ENCODE results near the gene NIF3L1.

Gene NIF3L1

GRCh38 chr2:200888704-200889625, at the start of gene NIF3L1, which contains the start of gene PPIL3:
Gene NIF3L1, plus strand, starts transcription at chr2:200889371. Its CDS starts 2,573 bp downstream, at chr2:200891944.
Gene PPIL3, minus strand, starts transcription at chr2:200889077. Its CDS starts 1,462 bp downstream, at chr2:200887615.
- DNase-seq (ENCODE audit: low read depth in 2 of 2), result peak; percentile 93 to 95

- DNase-seq (ENCODE audit: low read depth in 2 of 2), result no peak
Observed at GRCh38 chr2:200839513-200839912, 49.7 kb upstream of the NIF3L1 start.

DNA sequence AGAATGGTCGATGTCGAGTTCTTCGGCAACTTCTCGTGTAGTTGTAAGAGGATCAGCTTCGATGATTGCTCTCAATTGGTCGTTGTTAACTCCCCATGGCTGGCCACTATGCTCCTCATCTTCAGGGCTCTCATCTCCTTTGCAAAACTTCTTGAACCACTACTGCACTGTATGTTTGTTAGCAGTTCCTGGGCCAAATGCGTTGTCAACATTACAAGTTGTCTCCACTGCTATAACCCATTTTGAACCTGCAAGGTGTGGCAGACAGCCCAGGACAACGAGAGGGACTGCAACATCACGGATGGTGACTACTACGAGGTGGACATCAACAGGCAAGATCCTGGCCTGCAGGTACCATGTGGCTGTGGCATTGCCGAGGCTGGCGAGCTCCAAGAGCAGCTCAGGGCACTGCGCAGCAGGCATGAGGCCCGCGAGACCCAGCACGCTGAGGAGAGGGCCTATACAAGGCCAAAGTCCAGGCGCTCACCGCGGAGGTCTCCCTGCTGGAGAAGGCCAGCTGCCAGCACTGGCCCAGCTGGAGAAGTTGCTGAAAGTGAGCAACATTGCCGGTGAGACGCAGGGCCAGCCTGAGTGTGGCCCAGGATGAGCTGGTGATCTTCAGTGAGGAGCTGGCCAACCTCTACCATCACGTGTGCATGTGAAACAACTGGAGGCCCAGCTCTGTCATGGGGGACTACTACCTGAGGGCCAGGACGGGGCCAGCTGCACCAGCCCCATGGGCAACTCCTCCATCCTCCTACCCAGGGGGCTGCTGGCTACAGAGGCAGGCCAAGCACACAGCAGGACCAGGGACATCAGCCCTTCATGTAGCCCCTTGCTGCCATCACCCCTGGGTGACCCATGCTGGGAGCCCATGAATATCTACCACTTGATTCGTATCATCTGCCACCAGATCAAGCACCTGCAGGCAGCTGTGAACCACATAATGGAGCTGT, 44.9 kb upstream of the NIF3L1 start:
- no peak for DNase-seq (ENCODE audit: low read depth in 2 of 2)

DNA sequence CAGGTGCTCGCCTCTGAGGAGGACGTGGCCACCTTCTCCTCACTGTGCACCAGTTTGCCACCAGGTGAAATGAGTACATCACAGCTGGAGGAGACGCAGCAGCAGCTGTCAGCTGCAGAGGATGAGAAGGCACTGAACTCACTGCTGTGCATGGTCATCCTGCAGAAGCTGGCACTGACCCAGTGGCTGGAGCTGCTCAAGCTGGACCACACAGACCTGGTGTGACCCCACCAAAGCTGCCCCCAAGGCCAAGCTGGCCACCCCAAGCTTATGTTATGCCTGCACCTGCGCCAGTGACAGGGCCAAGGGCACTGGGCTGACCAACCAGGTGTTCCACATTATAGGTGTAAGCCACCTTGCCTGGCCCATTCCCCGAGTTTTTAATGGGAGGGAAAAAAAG, 44.0 kb upstream of the NIF3L1 start:
- no peak for DNase-seq (ENCODE audit: low read depth in 2 of 2)

- no peak for DNase-seq (ENCODE audit: low read depth in 2 of 2)
Observed at GRCh38 chr2:200845669-200846325, 43.4 kb upstream of the NIF3L1 start.

DNA sequence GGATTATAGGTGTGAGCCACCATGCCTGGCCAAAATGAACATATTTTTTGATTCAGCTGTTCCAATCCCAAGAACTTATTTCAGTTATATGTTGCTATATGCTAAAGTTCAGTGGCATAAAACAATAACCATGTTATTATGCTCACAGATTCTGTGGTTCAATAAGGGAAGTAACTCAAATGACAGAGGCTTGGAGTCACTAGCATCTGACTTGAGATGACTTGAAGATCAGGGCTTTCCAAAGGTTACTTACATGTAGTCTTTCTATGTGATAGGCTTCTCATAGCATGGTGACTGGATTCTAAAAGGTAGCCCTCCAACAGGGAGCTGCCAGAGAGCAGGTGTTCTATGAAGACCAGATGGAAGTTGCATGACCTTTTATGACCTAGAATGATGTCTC, 41.9 kb upstream of the NIF3L1 start:
- no peak for DNase-seq (ENCODE audit: low read depth in 2 of 2)

- no peak for DNase-seq (ENCODE audit: low read depth in 2 of 2)
Observed at GRCh38 chr2:200847939-200848338, 41.2 kb upstream of the NIF3L1 start.

DNA sequence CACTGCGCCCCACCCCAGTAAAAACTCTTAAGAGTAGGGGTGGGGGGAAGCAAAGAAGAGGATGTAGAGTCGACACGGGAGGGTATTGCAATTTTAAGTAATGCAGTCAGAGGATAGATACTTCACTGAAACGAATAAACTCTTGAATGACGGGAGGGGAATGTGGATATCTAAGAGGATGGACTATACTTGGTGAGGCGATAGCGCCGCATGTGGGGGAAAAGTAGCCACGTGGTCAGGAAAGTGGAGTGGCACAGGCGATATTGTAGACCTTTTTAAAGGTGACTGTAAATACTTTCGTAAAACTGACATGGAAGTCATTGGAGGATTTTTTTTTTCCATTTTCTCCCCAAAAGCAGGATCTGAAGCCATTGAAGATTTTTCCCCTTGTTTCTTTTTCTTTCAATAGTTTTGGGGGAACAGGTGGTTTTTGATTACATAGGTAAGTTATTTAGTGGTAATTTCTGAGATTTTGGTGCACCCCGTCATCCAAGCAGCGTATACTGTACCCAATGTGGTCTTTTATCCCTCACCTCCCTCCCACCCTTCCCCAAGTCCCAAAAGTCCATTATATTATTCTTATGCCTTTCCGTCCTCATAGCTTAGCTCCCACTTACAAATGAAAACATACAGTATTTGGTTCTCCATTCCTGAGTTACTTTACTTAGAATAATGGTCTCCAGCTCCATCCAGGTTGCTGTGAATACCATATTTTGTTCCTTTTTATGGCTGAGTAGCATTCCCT, 38.5 kb upstream of the NIF3L1 start:
- no peak for DNase-seq (ENCODE audit: low read depth in 2 of 2)

- no peak for DNase-seq (ENCODE audit: low read depth in 2 of 2)
Observed at GRCh38 chr2:200851398-200852248, 37.5 kb upstream of the NIF3L1 start.

- no peak for DNase-seq (ENCODE audit: low read depth in 2 of 2)
Observed at GRCh38 chr2:200852605-200853004, 36.6 kb upstream of the NIF3L1 start.

DNA sequence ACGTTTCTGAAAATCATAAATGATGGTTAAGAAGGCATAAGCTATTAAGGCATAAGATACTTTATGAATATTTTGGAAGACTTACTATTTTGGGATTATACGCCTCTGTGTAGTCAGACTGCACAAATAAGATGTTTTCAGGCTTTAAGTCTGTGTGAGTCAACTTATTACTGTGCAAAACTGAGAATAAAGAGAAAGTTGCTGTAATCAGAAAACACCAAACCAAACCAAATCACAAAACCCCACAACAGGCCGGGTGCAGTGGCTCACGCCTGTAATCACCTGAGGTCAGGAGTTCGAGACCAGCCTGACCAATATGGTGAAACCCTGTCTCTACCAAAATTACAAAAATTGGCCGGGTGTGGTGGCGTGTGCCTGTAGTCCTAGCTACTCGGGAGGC, 32.4 kb upstream of the NIF3L1 start:
- no peak for DNase-seq (ENCODE audit: low read depth in 2 of 2)

DNA sequence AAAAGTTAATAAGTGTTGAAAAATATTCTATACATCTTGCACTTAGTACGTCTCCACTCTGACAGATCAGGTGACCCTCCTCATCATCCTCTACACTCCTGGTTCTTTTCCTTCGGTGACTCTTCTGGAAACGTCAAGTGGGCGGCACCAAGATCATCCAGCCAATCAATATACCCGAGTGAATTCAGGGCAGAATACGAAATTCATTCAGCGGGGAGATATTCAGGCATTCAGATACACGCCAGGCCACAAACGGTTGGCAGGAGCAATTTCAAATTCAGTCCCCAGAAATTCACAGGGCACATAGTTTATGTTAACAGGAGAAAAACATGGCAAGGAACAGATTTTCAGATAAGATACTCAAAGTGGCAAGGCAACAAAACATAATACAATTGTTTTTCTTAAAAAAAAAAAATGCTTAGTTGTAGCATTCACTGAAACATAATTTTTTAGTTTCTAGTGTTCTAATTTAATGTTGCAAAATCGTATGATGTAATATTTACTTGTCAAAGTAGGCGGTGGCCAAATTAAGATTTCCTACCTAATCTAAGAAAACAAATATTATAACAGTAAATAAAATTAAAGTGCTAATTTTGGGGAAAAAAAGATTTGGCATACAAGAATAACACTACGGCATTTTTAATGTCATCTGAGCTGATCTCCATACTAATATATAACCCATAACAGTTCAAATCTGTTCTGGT, 28.9 kb upstream of the NIF3L1 start:
- no peak for DNase-seq (ENCODE audit: low read depth in 2 of 2)

DNA sequence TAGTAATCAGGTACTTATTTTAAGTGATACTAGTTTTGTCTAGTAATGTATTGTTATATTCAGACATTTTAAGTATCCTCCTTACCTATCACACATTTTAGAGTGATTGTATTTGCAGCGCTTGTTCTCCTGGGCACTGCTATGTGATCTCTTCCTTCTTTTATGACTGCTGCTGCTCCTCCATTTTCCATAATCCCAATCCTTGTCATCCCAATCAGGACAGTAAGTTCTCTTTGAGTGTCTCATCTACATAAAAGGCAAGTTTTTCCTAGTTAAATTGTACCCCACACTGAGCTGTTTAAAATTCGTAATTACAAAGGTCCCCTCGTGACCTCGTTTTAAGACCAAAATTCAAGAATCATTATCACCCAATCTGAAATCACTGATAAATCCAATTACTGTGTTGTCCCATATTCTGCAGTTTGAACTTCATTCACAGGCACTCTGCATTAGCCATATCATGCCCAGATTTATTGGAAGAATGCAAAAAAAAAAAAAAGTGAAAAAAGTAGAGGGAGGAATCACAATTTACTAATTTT, 27.5 kb upstream of the NIF3L1 start:
- no peak for DNase-seq (ENCODE audit: low read depth in 2 of 2)

GRCh38 chr2:200862532-200863000, 26.6 kb upstream of the NIF3L1 start:
- DNase-seq (ENCODE audit: low read depth in 2 of 2), result peak; percentile 46 to 56

DNA sequence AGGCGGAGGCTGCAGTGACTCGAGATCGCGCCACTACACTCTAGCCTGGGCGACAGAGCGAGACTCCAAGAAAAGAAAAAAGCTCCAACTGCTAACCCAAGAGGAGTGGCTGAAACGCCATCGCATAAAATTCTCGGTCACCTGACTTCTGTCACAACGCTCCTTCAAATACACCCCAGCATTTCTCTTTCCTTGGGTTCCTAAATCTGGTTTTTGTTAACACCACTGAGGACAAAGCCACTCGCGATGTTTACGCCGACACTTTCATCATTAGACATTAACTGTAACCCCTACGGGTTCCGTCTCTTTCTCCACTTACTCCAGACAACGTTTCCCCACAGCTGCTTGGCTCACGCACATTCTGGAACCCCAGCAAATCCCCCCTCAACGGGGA, 25.4 kb upstream of the NIF3L1 start:
- DNase-seq (ENCODE audit: low read depth in 2 of 2), result no peak

- DNase-seq (ENCODE audit: low read depth in 2 of 2), result peak; percentile 92 to 97
Observed at GRCh38 chr2:200864176-200865034, 24.8 kb upstream of the NIF3L1 start, which contains the start of gene CLK1. Gene CLK1, minus strand, starts transcription at chr2:200864658. Its CDS starts 2,796 bp downstream, at chr2:200861862.

DNA sequence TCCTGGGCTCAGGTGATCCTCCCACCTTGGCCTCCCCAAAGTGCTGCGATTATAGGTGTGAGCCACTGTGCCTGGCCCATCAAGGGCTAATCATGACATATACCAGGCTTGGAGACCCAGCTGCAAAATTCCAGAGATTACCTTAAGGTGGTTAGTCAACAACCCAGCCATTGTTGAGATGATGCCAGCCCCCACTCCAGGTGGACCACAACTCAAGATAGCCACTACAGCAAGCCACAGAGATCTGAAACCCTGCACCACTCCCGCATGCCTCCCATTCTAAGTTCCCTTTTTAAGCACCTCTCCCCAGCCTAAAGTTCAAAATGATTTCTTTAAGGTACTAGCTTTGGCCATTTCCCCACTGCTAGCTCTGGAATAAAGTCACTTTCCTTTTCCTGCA, 20.2 kb upstream of the NIF3L1 start:
- no peak for DNase-seq (ENCODE audit: low read depth in 2 of 2)

DNA sequence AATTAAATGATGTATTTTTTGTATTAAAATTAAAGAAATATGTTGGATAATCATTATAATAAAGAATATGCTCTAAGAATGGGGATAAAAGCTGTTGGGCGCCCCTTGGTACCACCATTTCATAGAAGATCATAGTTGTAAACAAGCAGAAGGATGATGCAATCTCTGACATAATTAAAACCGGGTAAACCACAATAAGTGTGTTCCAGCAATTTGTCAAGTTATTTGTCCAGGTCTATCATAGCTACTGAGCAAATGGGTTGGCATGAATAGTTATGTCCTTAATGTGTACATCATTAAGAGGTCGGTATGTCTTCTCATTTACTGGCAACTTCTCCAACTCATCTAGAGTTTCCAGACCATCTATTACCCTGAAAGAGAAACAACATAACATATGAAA, 18.0 kb upstream of the NIF3L1 start:
- DNase-seq (ENCODE audit: low read depth in 2 of 2), result no peak

Data from stimulated activated CD8-positive, alpha-beta memory T cell treated with anti-CD3 and anti-CD28 coated beads, Interleukin-7, amount 100 ng/mL, for 4 hours (primary cell).